HG03280 (cell line): ENCODE measurements around the gene SLCO4A1.

Source experiments
- ATAC-seq: cut with Tn5 transposase; IDR thresholded peaks from one replicate; pipeline ENCODE4 v1.9.1; 2021; ENCODE audit warnings: mild to moderate bottlenecking, moderate library complexity; ENCODE audit not compliant: unreplicated experiment

Gene SLCO4A1

GRCh38 chr20:62650551-62651284 lies 8.4 kb downstream of the SLCO4A1 start:
- no peak for ATAC-seq

DNA sequence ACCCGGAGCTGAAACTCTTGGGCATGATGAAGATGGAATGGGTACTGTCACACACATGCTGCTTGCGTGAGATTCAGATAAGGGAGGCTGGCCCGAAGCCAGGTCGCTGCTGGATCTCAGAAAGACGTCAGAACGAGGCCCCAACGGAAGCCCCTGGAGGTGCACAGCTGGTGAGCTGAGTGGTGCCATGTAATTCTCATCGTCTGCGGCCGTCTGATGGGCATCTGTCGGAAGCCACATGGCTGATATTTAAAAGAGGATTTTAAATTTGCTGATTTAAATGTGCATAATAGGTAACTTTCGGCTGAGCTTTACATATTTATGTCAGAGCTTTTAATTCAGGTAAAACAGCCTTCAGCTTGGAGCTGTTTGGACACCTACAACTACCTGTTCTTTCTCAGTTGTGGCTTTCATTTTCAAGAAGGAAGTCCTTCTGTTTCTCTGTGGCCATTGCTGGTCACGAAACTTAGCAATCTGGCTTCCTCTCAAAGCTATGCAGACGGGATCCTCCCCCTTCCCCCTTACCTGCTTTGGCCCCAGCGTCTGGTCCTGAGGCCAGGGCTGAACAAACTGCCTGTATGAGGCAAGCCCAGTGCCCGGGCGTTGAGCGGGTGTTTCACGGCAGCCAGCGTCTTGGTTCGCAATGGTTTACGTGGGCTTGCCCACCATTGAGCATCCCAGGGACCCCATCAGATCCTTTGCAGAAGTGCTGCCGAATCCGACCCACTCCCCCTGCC lies 9.2 kb downstream of the SLCO4A1 start:
- ATAC-seq, result peak; percentile 55

DNA sequence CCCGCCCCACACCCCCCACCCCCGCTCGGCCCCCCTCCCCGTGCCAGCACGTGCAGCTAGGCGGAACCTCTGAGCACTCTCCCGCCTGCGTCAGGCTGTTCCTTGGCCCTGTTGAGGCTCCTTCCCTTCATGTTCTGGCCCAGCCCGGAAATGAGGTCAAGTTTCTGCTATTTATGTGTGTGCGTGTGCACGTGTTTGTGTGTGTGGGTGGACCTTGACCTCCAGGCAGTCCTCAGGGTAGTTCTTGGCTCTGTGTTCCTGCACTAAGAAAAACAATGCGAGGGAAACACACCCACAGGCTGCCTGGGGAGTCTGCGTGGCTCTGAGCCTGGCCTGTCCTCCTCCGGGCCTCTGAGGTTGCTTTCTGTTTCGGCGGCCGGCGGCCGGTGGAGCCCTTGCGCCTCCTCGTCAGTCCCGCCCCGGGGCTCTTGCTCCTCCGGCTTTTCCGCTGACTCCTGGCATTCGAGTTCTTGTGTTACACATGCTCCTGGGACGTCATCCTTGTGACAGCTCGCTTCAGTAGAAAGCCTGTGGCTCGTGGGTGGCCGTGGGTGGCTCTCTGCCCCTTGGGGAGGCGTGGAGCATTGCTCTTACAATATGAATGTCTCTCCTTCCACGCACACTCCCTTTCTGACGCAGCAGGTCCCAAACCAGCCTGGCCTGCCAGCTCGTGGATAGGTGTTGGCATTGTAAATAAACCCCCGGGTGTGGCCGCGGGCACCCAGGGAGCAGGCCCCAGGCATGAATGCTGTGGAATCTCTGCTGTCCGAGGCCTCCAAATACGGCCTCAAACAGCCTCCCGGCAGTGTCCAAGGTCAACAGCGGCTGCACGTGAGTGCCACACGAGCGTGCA lies 10.0 kb downstream of the SLCO4A1 start:
- ATAC-seq, result peak; percentile 60

GRCh38 chr20:62652894-62653305 lies 10.6 kb downstream of the SLCO4A1 start:
- no peak for ATAC-seq

- ATAC-seq, result no peak
These were observed 11.1 kb downstream of the SLCO4A1 start for GRCh38 chr20:62653373-62653772.

- no peak for ATAC-seq
These were observed 11.8 kb downstream of the SLCO4A1 start for GRCh38 chr20:62653951-62654685.

GRCh38 chr20:62655282-62656196 lies 13.2 kb downstream of the SLCO4A1 start:
- no peak for ATAC-seq

- no peak for ATAC-seq
These were observed 14.1 kb downstream of the SLCO4A1 start for GRCh38 chr20:62656197-62656918.

GRCh38 chr20:62656919-62657588 lies 14.8 kb downstream of the SLCO4A1 start:
- no peak for ATAC-seq

- no peak for ATAC-seq
These were observed 15.3 kb downstream of the SLCO4A1 start for GRCh38 chr20:62657589-62657942.

DNA sequence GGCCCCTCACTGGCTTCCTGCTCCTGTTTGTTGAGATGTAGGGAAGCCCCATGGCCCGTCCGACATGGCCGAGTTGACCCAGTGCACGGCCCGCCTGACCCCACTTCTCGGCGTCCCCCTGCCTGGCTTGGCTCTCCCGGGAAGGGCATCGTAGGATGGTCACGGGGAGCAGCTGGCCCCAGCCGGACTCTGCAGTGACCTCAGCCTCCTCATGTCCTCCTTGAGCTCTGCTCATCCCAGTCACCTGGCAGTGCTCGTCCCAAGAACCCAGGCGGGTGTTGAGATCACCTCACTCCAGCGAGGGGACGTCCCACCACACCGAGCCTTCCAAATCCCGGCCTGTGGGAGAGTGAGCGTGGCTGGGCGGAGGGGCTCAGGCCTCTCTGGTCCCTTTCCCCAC lies 15.7 kb downstream of the SLCO4A1 start:
- no peak for ATAC-seq

- ATAC-seq, result no peak
These were observed 16.4 kb downstream of the SLCO4A1 start for GRCh38 chr20:62658593-62659178.

DNA sequence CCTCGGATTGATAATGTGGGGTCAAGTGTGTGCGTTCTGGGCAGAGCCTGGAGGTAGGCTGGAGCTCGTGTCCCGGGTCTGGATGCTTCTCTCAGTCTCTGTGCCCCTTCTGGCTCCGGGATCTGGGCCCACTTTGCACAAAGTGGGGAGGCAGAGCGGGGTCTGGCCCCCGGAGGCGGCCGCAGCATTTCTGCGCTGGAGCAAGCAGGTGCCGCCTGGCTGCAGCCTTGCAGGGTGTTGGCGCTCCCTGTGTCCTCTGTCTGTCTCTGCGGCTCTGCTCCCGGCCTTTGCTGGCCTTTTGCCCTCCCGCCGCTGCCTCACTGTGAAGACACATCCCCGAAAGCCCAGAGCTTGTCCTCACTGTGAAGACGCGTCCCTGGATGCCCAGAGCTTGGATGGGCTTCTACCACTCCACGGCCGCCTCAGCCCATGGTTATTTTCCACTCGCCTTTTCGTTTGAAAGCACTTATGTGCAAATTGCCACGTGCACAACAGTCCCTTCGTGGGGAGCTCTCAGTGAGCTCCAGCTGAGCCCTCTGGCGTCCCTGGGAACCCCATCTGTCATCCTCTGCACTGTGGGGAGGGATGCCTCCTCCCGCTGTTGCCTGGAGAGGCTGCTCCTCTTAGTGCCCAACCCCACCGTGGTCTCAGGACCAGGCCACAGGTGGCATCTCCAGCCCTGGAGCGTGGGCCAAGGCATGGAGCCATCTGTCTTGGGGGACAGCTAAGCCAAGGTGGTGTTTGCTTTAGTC lies 17.4 kb downstream of the SLCO4A1 start:
- ATAC-seq, result no peak

DNA sequence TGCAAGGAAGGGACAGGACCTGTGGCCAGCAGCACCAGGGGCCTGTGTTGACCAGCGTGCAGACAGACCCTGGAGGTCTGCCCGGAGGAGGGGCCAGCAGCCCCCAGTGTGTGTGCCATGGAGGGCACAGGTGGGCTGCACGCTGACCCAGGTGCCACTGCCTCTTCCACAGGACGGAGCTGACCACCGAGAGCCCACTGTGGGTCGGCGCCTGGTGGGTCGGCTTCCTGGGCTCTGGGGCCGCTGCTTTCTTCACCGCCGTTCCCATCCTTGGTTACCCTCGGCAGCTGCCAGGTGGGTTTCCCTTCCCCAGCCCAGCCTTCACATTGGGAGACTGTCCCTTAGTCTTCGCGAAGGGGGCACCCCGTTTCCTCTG lies 17.9 kb downstream of the SLCO4A1 start:
- no peak for ATAC-seq

DNA sequence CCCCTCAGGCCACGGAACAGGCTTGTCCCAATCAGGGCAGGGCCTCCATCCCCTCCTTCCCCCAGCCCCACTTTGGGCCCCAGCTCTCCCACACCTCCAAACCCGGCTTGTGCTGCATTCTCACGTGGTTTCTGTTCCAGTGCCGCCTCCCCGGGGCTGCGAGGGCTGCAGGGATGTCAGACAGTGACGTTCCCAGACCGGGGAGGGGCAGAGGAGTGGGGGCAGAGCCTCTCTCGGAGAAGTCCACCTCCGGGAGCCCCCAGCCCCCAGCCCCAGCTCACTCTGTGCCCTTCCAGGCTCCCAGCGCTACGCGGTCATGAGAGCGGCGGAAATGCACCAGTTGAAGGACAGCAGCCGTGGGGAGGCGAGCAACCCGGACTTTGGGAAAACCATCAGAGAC lies 18.5 kb downstream of the SLCO4A1 start:
- ATAC-seq, result no peak

- ATAC-seq, result no peak
These were observed 19.3 kb downstream of the SLCO4A1 start for GRCh38 chr20:62661647-62662046.

DNA sequence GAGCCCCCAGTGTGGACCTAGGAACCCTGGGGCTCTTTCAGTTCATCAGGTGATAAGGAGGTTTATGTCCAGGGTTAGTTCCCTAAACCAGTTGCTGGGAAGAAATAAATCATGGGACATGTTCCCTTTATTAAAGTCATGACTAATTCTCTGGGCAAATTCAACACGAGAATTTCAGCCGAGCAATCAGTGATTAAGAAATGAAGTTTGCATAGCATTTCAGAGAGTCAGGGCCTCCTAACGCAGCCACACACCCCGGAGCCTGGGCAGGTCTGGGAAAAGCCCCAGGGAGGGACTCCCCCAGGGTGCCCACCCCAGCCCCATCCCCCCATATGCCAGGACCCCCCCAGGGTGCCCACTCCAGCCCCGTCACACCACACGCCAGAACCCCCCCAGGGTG lies 20.1 kb downstream of the SLCO4A1 start:
- ATAC-seq, result no peak
